ENCODE data around the gene FGF10. TPM values are rescaled to one million over a fixed set of nuclear protein-coding genes. Genes with fewer than 3 reads are reported as not detected.

FGF10 gene
- not detected for total RNA-seq

DNA sequence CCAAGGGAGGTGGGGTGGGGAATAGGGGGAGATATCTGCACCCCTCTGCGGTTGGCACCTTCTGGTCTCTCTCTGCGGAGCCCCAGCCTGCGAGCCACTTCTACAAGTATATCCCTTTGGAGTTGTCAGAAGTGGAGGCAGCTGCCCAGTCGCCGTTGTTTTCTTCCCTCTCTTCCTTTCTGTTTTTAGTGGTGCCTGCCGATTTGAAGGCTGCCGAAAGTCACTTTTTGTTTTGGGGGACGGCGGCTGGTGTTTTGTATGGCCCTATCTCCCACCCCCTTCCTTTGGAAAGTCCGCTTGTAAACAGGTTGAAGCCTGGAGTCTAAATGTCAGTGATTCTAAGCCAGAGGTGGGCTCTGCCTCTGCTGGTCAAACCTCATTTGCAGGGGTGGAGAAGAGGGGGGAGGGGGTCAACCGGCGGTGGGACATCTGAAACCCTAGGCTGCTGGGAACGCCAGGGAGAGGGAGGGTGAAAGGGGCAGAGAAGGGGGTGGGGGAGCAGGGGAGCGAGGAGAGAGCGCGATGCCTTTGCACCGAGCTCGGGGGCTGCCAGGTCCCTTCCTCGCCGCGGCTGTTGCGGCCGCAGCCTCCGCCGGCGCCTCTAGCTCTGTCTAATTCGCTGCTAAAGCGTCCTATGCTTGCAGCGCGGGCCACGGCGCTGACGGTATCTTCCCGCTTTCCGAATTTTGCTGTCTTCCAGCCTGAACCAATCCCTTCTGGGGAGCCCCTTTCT is at the start of gene FGF10:
TSS of gene FGF10 (minus strand) at position 331 of the 733 bp plus-strand sequence. CDS start 738 bp downstream, outside the sequence.
- Mint-ChIP-seq H3K36me3 (ENCODE audit: low read depth) (no peaks in the 10 kb centered on the region), H3K27me3 (peaks cover 39% of the 10 kb centered on the region), H3K4me1 (no peaks in the 10 kb centered on the region), H3K4me3 (no peak within 1 kb of the TSS), H3K9me3 (no peaks in the 10 kb centered on the region), H3K27ac (no peak within 1 kb of the TSS)
- ATAC-seq (replicated peaks) = no peak

DNA sequence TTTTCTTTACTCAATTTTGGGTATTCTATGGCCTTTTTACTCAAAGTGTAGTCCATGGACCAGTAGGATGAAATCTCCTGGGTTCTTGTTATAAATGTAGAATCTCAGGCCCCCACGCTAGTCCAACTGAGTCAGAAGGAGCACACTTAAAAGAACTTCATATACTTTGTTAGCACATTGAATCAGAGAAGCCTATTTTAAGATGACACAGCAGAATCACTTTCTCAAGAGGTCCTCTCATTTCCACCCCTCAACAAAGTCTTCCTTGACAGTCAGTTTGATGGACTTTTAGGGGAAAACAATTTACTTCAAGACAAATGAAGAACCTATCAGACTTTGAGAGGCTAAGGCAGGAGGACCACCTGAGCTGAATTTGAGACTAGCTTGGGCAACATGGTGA is 37.7 kb upstream of the FGF10 start:
- H3K9me3 Mint-ChIP-seq = peaks cover 8% of the 10 kb centered on the region
- no peak overlapping the region for H3K27ac Mint-ChIP-seq
- no peaks in the 10 kb centered on the region for H3K4me1 Mint-ChIP-seq
- H3K27me3 Mint-ChIP-seq = no peaks in the 10 kb centered on the region
- H3K36me3 Mint-ChIP-seq (ENCODE audit: low read depth) = no peaks in the 10 kb centered on the region
- ATAC-seq (replicated peaks) = no peak
- H3K4me3 Mint-ChIP-seq = no peak overlapping the region

- Mint-ChIP-seq H3K27me3 (no peaks in the 10 kb centered on the region), H3K27ac (no peak overlapping the region), H3K4me3 (no peak overlapping the region), H3K9me3 (peaks cover 3% of the 10 kb centered on the region), H3K36me3 (ENCODE audit: low read depth) (no peaks in the 10 kb centered on the region), H3K4me1 (no peaks in the 10 kb centered on the region)
- ATAC-seq (replicated peaks) = no peak
Measured at GRCh38 chr5:44412286-44412685, 23.1 kb upstream of the FGF10 start.

DNA sequence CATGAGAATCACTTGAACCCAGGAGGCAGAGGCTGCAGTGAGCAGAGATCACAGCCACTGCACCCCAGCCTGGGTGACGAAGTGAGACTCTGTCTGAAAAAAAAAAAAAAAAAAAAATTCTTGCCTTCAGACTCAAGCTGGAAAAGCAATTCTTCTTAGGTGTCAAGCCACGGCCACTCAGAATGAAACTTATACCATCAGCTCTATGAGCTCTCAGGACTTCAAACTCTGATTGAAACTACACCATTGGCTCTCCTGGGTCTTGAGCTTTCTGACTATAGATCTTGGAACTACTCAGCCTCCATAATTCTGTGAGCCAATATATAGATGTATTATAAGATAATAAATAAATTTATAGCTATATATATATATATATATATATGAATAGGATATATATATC is 12.9 kb upstream of the FGF10 start:
- no peak overlapping the region for H3K27ac Mint-ChIP-seq
- peaks cover 4% of the 10 kb centered on the region for H3K9me3 Mint-ChIP-seq
- peak; percentile 19 for ATAC-seq (replicated peaks)
- H3K4me1 Mint-ChIP-seq = no peaks in the 10 kb centered on the region
- H3K36me3 Mint-ChIP-seq (ENCODE audit: low read depth) = no peaks in the 10 kb centered on the region
- no peak overlapping the region for H3K4me3 Mint-ChIP-seq
- H3K27me3 Mint-ChIP-seq = no peaks in the 10 kb centered on the region

- H3K27ac Mint-ChIP-seq = no peak overlapping the region
- no peaks in the 10 kb centered on the region for H3K36me3 Mint-ChIP-seq (ENCODE audit: low read depth)
- H3K9me3 Mint-ChIP-seq = peaks cover 4% of the 10 kb centered on the region
- H3K4me3 Mint-ChIP-seq = no peak overlapping the region
- no peak for ATAC-seq (replicated peaks)
- H3K4me1 Mint-ChIP-seq = no peaks in the 10 kb centered on the region
- H3K27me3 Mint-ChIP-seq = no peaks in the 10 kb centered on the region
Measured at GRCh38 chr5:44401611-44402010, 12.4 kb upstream of the FGF10 start.

- Mint-ChIP-seq H3K9me3 (peaks cover 4% of the 10 kb centered on the region), H3K4me3 (no peak overlapping the region), H3K36me3 (ENCODE audit: low read depth) (no peaks in the 10 kb centered on the region), H3K4me1 (no peaks in the 10 kb centered on the region), H3K27ac (no peak overlapping the region), H3K27me3 (peaks cover 2% of the 10 kb centered on the region)
- ATAC-seq (replicated peaks) = no peak
Measured at GRCh38 chr5:44398382-44398781, 9.2 kb upstream of the FGF10 start.

GRCh38 chr5:44396312-44396711 is 7.1 kb upstream of the FGF10 start:
- ATAC-seq (replicated peaks) = no peak
- Mint-ChIP-seq H3K4me3 (no peak overlapping the region), H3K27me3 (peaks cover 8% of the 10 kb centered on the region), H3K27ac (no peak overlapping the region), H3K4me1 (no peaks in the 10 kb centered on the region), H3K36me3 (ENCODE audit: low read depth) (no peaks in the 10 kb centered on the region), H3K9me3 (no peaks in the 10 kb centered on the region)

DNA sequence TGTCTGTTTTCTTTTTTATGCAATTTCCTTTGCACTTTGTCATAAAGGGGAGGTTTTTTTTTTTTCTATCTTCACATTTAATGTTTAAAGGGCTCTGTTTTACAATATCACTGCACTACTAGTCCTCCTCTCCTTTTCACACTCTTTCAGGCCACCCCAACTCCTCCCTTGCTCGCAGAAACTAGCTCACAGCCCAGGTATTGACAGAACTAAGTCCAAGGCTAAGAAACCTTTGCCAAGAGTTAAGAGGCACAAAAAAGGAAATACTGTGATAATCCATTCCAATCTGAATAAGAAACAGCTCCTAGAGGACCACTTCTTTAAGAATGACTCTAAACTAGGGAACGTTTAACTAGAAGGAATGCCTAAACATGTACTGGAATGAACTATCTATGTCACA is 1.1 kb upstream of the FGF10 start:
- ATAC-seq (replicated peaks) = no peak
- Mint-ChIP-seq H3K4me1 (no peaks in the 10 kb centered on the region), H3K4me3 (no peak overlapping the region), H3K27ac (no peak overlapping the region), H3K36me3 (ENCODE audit: low read depth) (no peaks in the 10 kb centered on the region), H3K9me3 (no peaks in the 10 kb centered on the region), H3K27me3 (peaks cover 39% of the 10 kb centered on the region)

- Mint-ChIP-seq H3K4me1 (no peaks in the 10 kb centered on the region), H3K36me3 (ENCODE audit: low read depth) (no peaks in the 10 kb centered on the region), H3K27ac (no peak overlapping the region), H3K27me3 (peaks cover 39% of the 10 kb centered on the region), H3K4me3 (no peak overlapping the region), H3K9me3 (no peaks in the 10 kb centered on the region)
- ATAC-seq (replicated peaks) = no peak
Measured at GRCh38 chr5:44389823-44390143, 563 bp upstream of the FGF10 start.

- H3K4me3 Mint-ChIP-seq = no peak overlapping the region
- H3K27me3 Mint-ChIP-seq = peaks cover 39% of the 10 kb centered on the region
- H3K4me1 Mint-ChIP-seq = no peaks in the 10 kb centered on the region
- no peaks in the 10 kb centered on the region for H3K9me3 Mint-ChIP-seq
- no peaks in the 10 kb centered on the region for H3K36me3 Mint-ChIP-seq (ENCODE audit: low read depth)
- ATAC-seq (replicated peaks) = no peak
- H3K27ac Mint-ChIP-seq = no peak overlapping the region
Measured at GRCh38 chr5:44388321-44389089, 715 bp downstream of the FGF10 start.

DNA sequence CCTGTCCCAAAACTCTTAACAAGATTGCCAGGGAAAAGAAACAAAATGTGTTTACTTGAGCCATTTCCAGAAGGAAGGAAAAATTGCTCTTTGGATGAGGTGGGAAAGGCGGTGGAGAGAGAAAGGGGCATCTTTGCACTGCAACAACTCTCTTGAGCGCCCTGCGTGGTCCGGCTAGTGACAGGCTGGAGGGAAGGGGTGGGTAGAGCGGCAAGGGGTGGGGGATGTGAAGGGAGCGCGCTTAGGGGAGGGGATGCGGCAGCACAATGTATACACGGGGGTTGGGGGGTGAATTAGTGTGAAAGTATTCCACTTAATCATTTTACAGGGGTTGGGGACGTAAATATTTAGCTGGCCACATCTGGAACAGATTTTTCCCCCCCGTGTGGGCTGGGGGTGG is 1.3 kb downstream of the FGF10 start:
- no peaks in the 10 kb centered on the region for H3K36me3 Mint-ChIP-seq (ENCODE audit: low read depth)
- ATAC-seq (replicated peaks) = no peak
- no peak overlapping the region for H3K4me3 Mint-ChIP-seq
- no peaks in the 10 kb centered on the region for H3K9me3 Mint-ChIP-seq
- H3K27ac Mint-ChIP-seq = no peak overlapping the region
- H3K27me3 Mint-ChIP-seq = peaks cover 39% of the 10 kb centered on the region
- H3K4me1 Mint-ChIP-seq = no peaks in the 10 kb centered on the region

DNA sequence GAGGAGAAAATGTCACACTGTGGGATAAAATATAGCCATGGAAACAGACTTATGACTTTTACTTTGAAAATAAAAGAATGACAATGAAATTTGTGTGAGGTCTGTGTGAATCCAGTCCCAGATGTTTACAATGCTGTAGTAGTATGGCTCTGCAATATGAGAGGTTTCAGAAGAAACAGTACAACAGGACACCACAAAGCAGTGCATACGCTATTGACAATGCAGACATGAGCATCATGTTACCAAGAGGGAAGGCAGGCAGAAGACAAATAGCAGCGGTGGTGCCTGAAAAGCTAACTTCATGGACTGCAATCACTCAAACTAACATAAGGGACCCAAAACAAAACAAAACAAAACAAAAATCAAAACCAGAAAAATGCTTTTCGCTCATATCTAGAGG is 1.8 kb downstream of the FGF10 start:
- H3K27ac Mint-ChIP-seq = no peak overlapping the region
- H3K27me3 Mint-ChIP-seq = peaks cover 39% of the 10 kb centered on the region
- no peaks in the 10 kb centered on the region for H3K36me3 Mint-ChIP-seq (ENCODE audit: low read depth)
- no peaks in the 10 kb centered on the region for H3K4me1 Mint-ChIP-seq
- no peak for ATAC-seq (replicated peaks)
- no peak overlapping the region for H3K4me3 Mint-ChIP-seq
- no peaks in the 10 kb centered on the region for H3K9me3 Mint-ChIP-seq

GRCh38 chr5:44385291-44385900 is 3.8 kb downstream of the FGF10 start:
- no peaks in the 10 kb centered on the region for H3K36me3 Mint-ChIP-seq (ENCODE audit: low read depth)
- no peaks in the 10 kb centered on the region for H3K4me1 Mint-ChIP-seq
- peaks cover 29% of the 10 kb centered on the region for H3K27me3 Mint-ChIP-seq
- no peak overlapping the region for H3K4me3 Mint-ChIP-seq
- H3K9me3 Mint-ChIP-seq = no peaks in the 10 kb centered on the region
- no peak for ATAC-seq (replicated peaks)
- no peak overlapping the region for H3K27ac Mint-ChIP-seq

DNA sequence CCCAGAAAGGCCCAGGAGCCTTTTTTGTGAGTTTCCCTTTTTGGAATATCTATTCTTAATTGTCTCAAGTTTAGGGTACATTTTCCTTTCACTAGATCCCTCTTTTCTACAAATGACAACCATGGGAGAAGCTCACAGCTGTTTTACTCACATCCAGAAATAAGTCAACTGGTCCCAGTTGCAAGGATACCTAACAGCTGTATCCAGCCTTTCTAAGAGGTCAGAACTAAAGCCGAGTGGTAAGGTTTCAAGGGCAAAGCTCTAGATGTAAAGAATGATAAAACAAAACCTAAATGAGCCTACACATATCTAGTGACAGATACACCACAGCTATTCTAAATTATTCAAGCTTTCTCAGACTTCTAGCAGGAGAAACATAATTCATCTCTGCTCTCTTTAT is 4.4 kb downstream of the FGF10 start:
- no peak overlapping the region for H3K27ac Mint-ChIP-seq
- no peaks in the 10 kb centered on the region for H3K36me3 Mint-ChIP-seq (ENCODE audit: low read depth)
- no peaks in the 10 kb centered on the region for H3K4me1 Mint-ChIP-seq
- ATAC-seq (replicated peaks) = no peak
- no peak overlapping the region for H3K4me3 Mint-ChIP-seq
- H3K27me3 Mint-ChIP-seq = peaks cover 23% of the 10 kb centered on the region
- H3K9me3 Mint-ChIP-seq = no peaks in the 10 kb centered on the region

- H3K4me1 Mint-ChIP-seq = no peaks in the 10 kb centered on the region
- no peaks in the 10 kb centered on the region for H3K9me3 Mint-ChIP-seq
- H3K4me3 Mint-ChIP-seq = no peak overlapping the region
- no peak for ATAC-seq (replicated peaks)
- peaks cover 10% of the 10 kb centered on the region for H3K27me3 Mint-ChIP-seq
- no peak overlapping the region for H3K27ac Mint-ChIP-seq
- H3K36me3 Mint-ChIP-seq (ENCODE audit: low read depth) = no peaks in the 10 kb centered on the region
Measured at GRCh38 chr5:44382894-44383293, 6.3 kb downstream of the FGF10 start.

Data from activated T-helper 17 cell treated with anti-CD3 and anti-CD28 coated beads, Interleukin-2, amount 50 U/mL, for 72 hours (primary cell).